ENCODE results near the gene RHBDD3. TPM values are rescaled to one million over a fixed set of nuclear protein-coding genes. Genes with fewer than 3 reads are reported as not detected.
"Not testable (repeated sequence)": the region's sequence is repeated elsewhere in the genome, so short reads cannot be mapped to it uniquely, and the experiment has no call there.

Gene RHBDD3
- total RNA-seq, 1 donor from 2014 or later = 19.0 TPM

GRCh38 chr22:29253561-29254285 is 14.1 kb downstream of the RHBDD3 start:
- no peak for TF ChIP-seq CTCF (IDR thresholded peaks at IDR 0.05)
- intact Hi-C loops (cut with DNase I) = no loop called here
- Histone ChIP-seq H3K27me3 (no peaks in the 10 kb centered on the region), H3K9me3 (no peaks in the 10 kb centered on the region), H3K36me3 (no peaks in the 10 kb centered on the region), H3K27ac (no peak overlapping the region), H3K4me1 (no peaks in the 10 kb centered on the region), H3K4me3 (no peak overlapping the region)
- DNase-seq = peak; percentile 52
- no peak for ATAC-seq

DNA sequence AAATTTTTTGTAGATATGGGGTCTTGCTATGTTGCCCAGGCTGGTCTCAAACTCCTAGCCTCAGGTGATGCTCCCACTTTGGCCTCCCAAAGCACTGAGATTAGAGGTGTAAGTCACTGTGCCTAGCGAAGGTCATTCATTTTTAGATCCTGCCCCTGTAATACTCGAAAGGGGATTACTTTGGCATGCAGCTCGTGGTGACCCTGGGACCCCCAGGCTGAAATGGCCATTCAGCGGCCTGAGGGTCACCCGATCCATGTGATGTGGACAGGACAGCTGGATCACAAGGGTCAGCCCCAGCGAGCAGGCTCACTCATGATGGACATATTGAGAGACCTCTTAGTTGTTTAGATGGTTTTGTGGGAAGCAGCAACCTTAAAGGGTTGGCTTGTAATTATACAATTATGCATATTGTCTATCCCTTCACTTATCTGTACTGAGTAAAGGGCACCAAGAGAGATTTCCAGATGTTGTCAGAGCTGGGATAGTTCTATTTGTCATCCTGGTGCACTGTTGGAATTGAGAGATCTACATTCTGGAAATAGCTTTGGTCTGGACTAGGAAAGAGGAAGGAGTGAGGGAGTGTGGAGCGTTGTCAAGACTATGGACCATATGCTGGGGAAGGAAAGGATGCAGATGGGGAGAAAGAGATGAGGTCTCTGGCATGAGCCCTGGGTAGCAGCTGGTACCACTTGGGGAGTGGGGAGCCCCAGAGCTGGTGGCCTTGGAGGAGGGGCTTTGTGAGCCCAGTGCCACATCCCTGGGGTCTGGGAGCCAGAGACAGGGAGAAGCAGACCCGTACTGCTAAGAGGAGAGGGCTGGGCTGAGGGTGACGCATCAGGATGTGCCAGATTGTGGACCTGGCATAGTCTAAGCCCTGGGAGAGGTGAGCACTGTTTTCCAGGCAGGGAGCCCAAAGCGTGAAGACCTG is 15.5 kb downstream of the RHBDD3 start:
- peak; percentile 39 for DNase-seq
- no peak for ATAC-seq

GRCh38 chr22:29251265-29251664 is 16.5 kb downstream of the RHBDD3 start:
- Histone ChIP-seq H3K9me3 (no peaks in the 10 kb centered on the region), H3K27me3 (no peaks in the 10 kb centered on the region), H3K4me3 (no peak overlapping the region), H3K36me3 (no peaks in the 10 kb centered on the region), H3K27ac (no peak overlapping the region), H3K4me1 (no peaks in the 10 kb centered on the region)
- no peak for TF ChIP-seq CTCF (IDR thresholded peaks at IDR 0.05)
- ATAC-seq (no peak), DNase-seq (peak; percentile 20)
- intact Hi-C loops (cut with DNase I) = no loop called here

More for the DNA sequence above, 15.5 kb downstream of the RHBDD3 start:
- intact Hi-C loops (cut with DNase I) = no loop called here
- H3K4me1 ChIP-seq = no peaks in the 10 kb centered on the region
- H3K27me3 ChIP-seq = no peaks in the 10 kb centered on the region
- no peak for TF ChIP-seq CTCF (IDR thresholded peaks at IDR 0.05)
- no peaks in the 10 kb centered on the region for H3K36me3 ChIP-seq
- no peaks in the 10 kb centered on the region for H3K9me3 ChIP-seq
- H3K4me3 ChIP-seq = no peak overlapping the region
- no peak overlapping the region for H3K27ac ChIP-seq

GRCh38 chr22:29247891-29248290 is 19.9 kb downstream of the RHBDD3 start:
- not testable (repeated sequence) for H3K27ac ChIP-seq, H3K4me1 ChIP-seq, DNase-seq, H3K36me3 ChIP-seq, H3K4me3 ChIP-seq, ATAC-seq, H3K27me3 ChIP-seq, H3K9me3 ChIP-seq
- intact Hi-C loops (cut with DNase I) = loop anchor here (5.0 kb wide), 1 partner anchor 91 kb away; no protein-coding TSS in a partner anchor

- H3K36me3 ChIP-seq = no peaks in the 10 kb centered on the region
- no peaks in the 10 kb centered on the region for H3K27me3 ChIP-seq
- DNase-seq (peak; percentile 80), ATAC-seq (peak; percentile 97)
- H3K27ac ChIP-seq = no peak overlapping the region
- H3K9me3 ChIP-seq = no peaks in the 10 kb centered on the region
- no peak overlapping the region for H3K4me3 ChIP-seq
- peak; percentile 97 for TF ChIP-seq CTCF (IDR thresholded peaks at IDR 0.05)
- peaks cover 6% of the 10 kb centered on the region for H3K4me1 ChIP-seq
- intact Hi-C loops (cut with DNase I) = loop anchor here (5.0 kb wide), 1 partner anchor 89 kb away; no protein-coding TSS in a partner anchor
Observed at GRCh38 chr22:29245626-29246385, 22.0 kb downstream of the RHBDD3 start.

All from upper lobe of right lung (tissue), 1 donor.